GM12801 (cell line): ENCODE data around the gene TBX1.

Source experiments
- CTCF ChIP-seq: IDR thresholded peaks from one replicate; pipeline ENCODE4 v1.5.1; 2011; ENCODE audit warnings: control low read depth; ENCODE audit not compliant: insufficient read length; ENCODE audit errors: extremely low read depth

Gene TBX1

DNA sequence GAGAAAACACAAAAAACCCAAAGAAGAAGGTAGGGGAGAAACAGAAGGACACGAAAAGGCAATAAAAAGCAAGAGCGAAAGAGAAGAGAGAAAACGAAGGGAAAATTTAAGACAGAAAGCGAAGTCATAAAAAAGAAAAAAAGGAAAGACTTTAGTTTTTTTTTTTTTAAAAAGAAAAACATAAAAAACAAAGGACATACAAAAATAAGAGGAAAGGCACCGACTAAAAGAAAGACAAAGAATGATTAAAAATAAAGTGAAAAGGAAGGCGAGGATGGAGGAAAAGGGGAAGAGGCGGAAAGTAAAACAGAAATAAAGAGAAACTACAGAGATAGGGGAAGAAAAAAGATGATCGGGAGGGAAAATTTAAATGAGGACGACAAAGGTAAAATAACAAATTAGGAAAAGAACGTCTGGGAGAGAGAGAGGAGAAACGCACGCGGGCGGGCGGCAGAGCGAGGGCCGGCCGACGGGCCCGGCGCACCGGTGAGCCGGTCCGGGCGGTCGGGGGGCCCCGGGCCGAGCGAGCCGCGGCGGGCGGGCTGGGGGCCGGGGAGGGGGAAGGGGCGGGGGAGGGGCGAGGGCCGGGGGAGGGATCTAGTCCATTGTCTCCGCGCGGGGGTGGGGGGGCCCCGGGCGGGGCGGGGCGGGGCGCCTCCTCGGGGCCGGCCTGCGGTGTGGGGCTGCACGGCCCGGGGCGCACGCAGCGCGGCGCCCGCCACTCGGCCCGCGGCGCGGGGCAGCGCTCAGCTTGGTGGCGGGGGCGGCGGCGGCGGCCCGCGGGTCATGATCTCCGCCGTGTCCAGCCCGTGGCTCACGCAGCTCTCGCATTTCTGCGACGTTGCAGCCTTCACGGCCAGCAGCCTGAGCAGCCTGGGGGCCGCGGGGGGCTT is at the start of gene TBX1:
Gene TBX1, plus strand, starts transcription at position 721 of the 893 bp plus-strand sequence. Its CDS starts 66 bp downstream, at position 787.
- no peak for TF ChIP-seq CTCF

- TF ChIP-seq CTCF: no peak
These were observed 47.3 kb upstream of the TBX1 start for GRCh38 chr22:19713245-19713644.

- TF ChIP-seq CTCF: no peak
These were observed 46.8 kb upstream of the TBX1 start for GRCh38 chr22:19713650-19714311.

DNA sequence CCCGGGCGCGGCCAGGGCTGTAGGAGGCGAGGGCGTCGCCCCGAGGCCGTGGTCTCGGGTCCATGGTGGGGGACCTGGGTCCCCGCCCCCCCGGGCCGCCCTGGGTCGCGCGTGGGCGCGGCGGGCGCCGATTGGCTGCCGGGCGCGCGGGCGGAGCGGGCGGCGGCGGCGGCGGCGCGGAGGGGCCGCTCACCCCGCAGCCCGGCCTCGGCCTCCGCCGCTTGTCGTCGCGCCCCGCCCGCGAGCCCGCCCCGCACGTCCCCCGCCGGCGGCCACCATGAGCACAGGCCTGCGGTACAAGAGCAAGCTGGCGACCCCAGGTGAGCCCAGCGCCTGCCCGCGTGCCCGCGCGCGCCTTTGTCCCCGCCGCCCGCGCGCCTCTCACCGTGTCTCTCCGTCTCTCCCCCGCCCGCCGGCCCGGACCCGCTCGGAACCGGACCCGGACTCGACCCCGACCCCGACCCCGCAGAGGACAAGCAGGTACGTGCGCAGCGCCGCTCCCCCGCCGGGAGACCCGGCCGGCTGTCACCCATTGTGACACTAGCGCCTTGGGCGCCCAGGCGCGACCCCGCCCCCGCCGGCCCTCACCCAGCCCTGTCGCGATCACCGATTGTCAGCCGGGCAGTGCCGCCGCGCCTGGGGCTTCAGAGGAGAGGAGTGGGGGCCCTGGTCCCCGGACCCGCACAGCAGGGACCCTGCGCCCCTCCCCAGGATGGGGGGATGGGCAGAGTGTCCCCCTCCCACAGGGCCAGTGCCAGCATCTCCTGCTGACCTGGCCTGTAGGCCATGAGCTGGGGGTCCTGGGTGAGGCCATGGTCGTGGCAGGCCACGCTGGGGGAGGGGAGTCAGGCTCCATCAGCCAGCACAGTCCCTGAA is 46.0 kb upstream of the TBX1 start, which contains the start of gene SEPTIN5:
Gene SEPTIN5, plus strand, starts transcription at position 192 of the 876 bp plus-strand sequence. Its CDS starts 86 bp downstream, at position 278.
- no peak for TF ChIP-seq CTCF

DNA sequence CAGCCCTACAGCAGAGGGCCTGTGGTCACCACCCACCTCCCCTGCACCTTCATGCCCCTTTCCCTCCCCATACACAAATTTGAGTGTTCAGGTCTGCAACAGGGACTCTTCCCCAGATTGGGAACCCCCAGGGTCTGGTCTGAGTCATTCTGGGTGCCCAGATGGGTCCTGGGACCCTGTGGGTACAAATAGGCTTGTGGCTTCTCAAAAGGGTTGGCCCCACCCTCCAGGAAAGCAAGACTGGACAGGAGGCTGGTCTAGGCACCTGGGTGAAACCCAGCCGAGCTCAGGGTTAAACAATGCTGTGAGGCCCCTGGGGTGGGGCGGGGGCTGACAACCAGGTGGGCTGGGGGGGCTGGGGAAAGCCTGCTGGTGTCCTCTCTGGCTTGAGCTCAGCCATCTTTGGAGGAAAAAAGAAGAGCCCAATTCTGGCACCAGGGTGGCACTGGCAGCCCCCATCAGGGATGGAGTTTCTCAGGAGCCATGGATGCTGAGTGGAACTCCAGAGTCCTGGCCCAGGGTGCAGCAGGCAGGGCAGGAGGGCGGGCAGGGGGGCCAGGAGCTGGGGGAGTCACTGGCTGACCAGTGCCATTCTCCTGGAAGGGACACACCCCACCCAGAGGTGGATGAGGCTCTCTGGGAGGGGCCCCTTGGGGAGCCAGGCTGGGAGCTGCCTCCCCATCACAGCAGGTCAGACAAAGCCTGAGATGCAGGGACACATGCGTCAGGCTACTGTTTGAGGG is 45.2 kb upstream of the TBX1 start:
- no peak for TF ChIP-seq CTCF

- TF ChIP-seq CTCF: no peak
These were observed 44.3 kb upstream of the TBX1 start for GRCh38 chr22:19716041-19716828.
